OCI-LY3 (cell line): ENCODE measurements around the gene EXD2.
"Not testable (repeated sequence)": the region's sequence is repeated elsewhere in the genome, so short reads cannot be mapped to it uniquely, and the experiment has no call there.

ENCODE experiments used
- H2AFZ ChIP-seq: fragments of 200-600, 300-600 bp; shearing (Covaris generic); 2 replicates; pipeline ENCODE4 v1.6.0; 2014; ENCODE audit warnings: antibody characterized with exemption, low read depth, low read length
- H3K27ac ChIP-seq: fragments of 200-600, 300-600 bp; sonication (generic); 2 replicates; pipeline ENCODE4 v1.5.1; 2014; ENCODE audit warnings: mild to moderate bottlenecking, low read length, moderate library complexity, mixed read lengths
- H3K27me3 ChIP-seq: fragments of 200-600, 300-600 bp; sonication (generic); 2 replicates; pipeline ENCODE4 v1.6.1; 2014; ENCODE audit warnings: low read depth, low read length, mixed read lengths
- H3K36me3 ChIP-seq: fragments of 200-600, 300-600 bp; sonication (generic); replicated peaks from 2 replicates; pipeline ENCODE3; 2014; ENCODE audit warnings: low read depth, low read length, mixed read lengths
- H3K4me1 ChIP-seq: fragments of 300-600, 200-600 bp; sonication (generic); 2 replicates; pipeline ENCODE4 v1.6.1; 2014; ENCODE audit warnings: low read length, mixed read lengths
- H3K4me2 ChIP-seq: fragments of 200-600, 300-600 bp; sonication (generic); 2 replicates; pipeline ENCODE4 v1.6.1; 2014; ENCODE audit warnings: low read length, mixed read lengths
- H3K4me3 ChIP-seq: fragments of 300-600, 200-600 bp; sonication (generic); 2 replicates; pipeline ENCODE4 v1.5.1; 2014; ENCODE audit warnings: antibody characterized with exemption, mild to moderate bottlenecking, low read length, moderate library complexity
- H3K79me2 ChIP-seq: fragments of 300-600, 200-600 bp; shearing (Covaris generic); 2 replicates; pipeline ENCODE4 v1.6.1; 2014; ENCODE audit warnings: mild to moderate bottlenecking, low read length, mixed read lengths
- H3K9ac ChIP-seq: fragments of 300-600, 200-600 bp; shearing (Covaris generic); 2 replicates; pipeline ENCODE4 v1.6.0; 2014; ENCODE audit warnings: mild to moderate bottlenecking, low read length, moderate library complexity
- H3K9me3 ChIP-seq: fragments of 200-600, 300-600 bp; shearing (Covaris generic); 2 replicates; pipeline ENCODE4 v1.6.1; 2014; ENCODE audit warnings: low read length, mixed read lengths; ENCODE audit not compliant: insufficient read depth
- H4K20me1 ChIP-seq: fragments of 200-600, 300-600 bp; sonication (generic); 2 replicates; pipeline ENCODE4 v1.6.1; 2016; ENCODE audit warnings: low read length, mixed read lengths; ENCODE audit not compliant: insufficient read depth
- EZH2phosphoT487 ChIP-seq: fragments of 200-600 bp; shearing (Covaris generic); IDR thresholded peaks from 2 replicates; pipeline ENCODE4 v1.6.1; 2018; ENCODE audit warnings: antibody characterized with exemption, mixed run types, low read depth
- TF ChIP-seq, protein P1 (sequence below): fragments of 200-600, 300-600 bp; sonication (generic); IDR thresholded peaks from 2 replicates; pipeline ENCODE4 v1.5.1; 2014; ENCODE audit warnings: antibody characterized with exemption, low read length, low read depth

The EXD2 gene

GRCh38 chr14:69208666-69209065 lies 17.4 kb downstream of the EXD2 start:
- H3K27ac ChIP-seq = no peak overlapping the region
- no peaks in the 10 kb centered on the region for H3K79me2 ChIP-seq
- peak overlapping the region; percentile 30 for H3K4me2 ChIP-seq
- H2AFZ ChIP-seq = no peak overlapping the region
- H3K9ac ChIP-seq = no peak overlapping the region
- 0 out of 2 replicates have a peak overlapping the region, but pooled peaks have one; percentile 23 for H3K4me3 ChIP-seq
- TF ChIP-seq, protein P1, sequence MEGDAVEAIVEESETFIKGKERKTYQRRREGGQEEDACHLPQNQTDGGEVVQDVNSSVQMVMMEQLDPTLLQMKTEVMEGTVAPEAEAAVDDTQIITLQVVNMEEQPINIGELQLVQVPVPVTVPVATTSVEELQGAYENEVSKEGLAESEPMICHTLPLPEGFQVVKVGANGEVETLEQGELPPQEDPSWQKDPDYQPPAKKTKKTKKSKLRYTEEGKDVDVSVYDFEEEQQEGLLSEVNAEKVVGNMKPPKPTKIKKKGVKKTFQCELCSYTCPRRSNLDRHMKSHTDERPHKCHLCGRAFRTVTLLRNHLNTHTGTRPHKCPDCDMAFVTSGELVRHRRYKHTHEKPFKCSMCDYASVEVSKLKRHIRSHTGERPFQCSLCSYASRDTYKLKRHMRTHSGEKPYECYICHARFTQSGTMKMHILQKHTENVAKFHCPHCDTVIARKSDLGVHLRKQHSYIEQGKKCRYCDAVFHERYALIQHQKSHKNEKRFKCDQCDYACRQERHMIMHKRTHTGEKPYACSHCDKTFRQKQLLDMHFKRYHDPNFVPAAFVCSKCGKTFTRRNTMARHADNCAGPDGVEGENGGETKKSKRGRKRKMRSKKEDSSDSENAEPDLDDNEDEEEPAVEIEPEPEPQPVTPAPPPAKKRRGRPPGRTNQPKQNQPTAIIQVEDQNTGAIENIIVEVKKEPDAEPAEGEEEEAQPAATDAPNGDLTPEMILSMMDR = no peak
- TF ChIP-seq EZH2phosphoT487 = no peak
- H4K20me1 ChIP-seq = no peaks in the 10 kb centered on the region
- H3K36me3 ChIP-seq = no peaks in the 10 kb centered on the region
- no peaks in the 10 kb centered on the region for H3K27me3 ChIP-seq
- no peaks in the 10 kb centered on the region for H3K9me3 ChIP-seq
- peaks cover 9% of the 10 kb centered on the region for H3K4me1 ChIP-seq

DNA sequence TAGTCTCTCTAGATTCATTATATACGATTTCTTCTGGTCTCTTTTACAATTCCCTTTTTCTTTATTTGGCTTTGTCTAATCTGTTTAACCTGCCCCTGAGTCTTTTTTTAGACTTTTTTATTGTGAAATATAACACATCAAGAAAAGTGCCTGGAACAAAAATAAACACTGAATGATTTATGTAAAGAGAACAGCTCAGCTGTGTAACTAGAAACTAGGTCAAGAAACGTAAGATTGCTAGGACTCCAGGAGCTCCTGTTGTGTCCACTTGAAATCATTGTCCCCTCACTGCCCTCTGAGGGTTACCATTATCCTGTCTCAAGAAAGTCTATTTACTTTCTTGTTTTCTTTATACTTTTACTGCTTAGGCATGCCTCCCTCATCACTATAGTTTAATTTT lies 23.1 kb downstream of the EXD2 start:
- Histone ChIP-seq H3K36me3 (no peaks in the 10 kb centered on the region), H2AFZ (no peak overlapping the region), H3K4me3 (no peak overlapping the region), H3K9me3 (no peaks in the 10 kb centered on the region), H4K20me1 (no peaks in the 10 kb centered on the region), H3K9ac (no peak overlapping the region), H3K79me2 (no peaks in the 10 kb centered on the region), H3K27me3 (no peaks in the 10 kb centered on the region), H3K27ac (no peak overlapping the region), H3K4me1 (no peaks in the 10 kb centered on the region), H3K4me2 (no peak overlapping the region)
- TF ChIP-seq EZH2phosphoT487 = no peak

GRCh38 chr14:69217663-69218062 lies 26.4 kb downstream of the EXD2 start:
- not testable (repeated sequence) for H3K4me2 ChIP-seq, H3K79me2 ChIP-seq, H3K9ac ChIP-seq, H3K36me3 ChIP-seq, H4K20me1 ChIP-seq, H3K9me3 ChIP-seq, H3K4me1 ChIP-seq, H3K27me3 ChIP-seq, H3K4me3 ChIP-seq, H2AFZ ChIP-seq, H3K27ac ChIP-seq

GRCh38 chr14:69224946-69225345 lies 33.6 kb downstream of the EXD2 start:
- TF ChIP-seq, protein P1 = no peak
- TF ChIP-seq EZH2phosphoT487 = no peak
- Histone ChIP-seq H4K20me1 (no peaks in the 10 kb centered on the region), H2AFZ (no peak overlapping the region), H3K79me2 (no peaks in the 10 kb centered on the region), H3K9me3 (no peaks in the 10 kb centered on the region), H3K4me2 (no peak overlapping the region), H3K27ac (no peak overlapping the region), H3K9ac (no peak overlapping the region), H3K36me3 (no peaks in the 10 kb centered on the region), H3K27me3 (no peaks in the 10 kb centered on the region), H3K4me3 (no peak overlapping the region), H3K4me1 (no peaks in the 10 kb centered on the region)

GRCh38 chr14:69226178-69226577 lies 34.9 kb downstream of the EXD2 start:
- no peak overlapping the region for H2AFZ ChIP-seq
- TF ChIP-seq EZH2phosphoT487 = no peak
- TF ChIP-seq, protein P1 = no peak
- H3K27ac ChIP-seq = no peak overlapping the region
- no peaks in the 10 kb centered on the region for H3K4me1 ChIP-seq
- no peak overlapping the region for H3K4me2 ChIP-seq
- H4K20me1 ChIP-seq = no peaks in the 10 kb centered on the region
- no peak overlapping the region for H3K9ac ChIP-seq
- no peaks in the 10 kb centered on the region for H3K36me3 ChIP-seq
- H3K79me2 ChIP-seq = no peaks in the 10 kb centered on the region
- no peak overlapping the region for H3K4me3 ChIP-seq
- no peaks in the 10 kb centered on the region for H3K9me3 ChIP-seq
- no peaks in the 10 kb centered on the region for H3K27me3 ChIP-seq
